Left lobe of liver (tissue), 2 donors: ENCODE data around the gene CACNA1C. TPM values are rescaled to one million over a fixed set of nuclear protein-coding genes. Genes with fewer than 3 reads are reported as not detected.
"Not testable (repeated sequence)": the region's sequence is repeated elsewhere in the genome, so short reads cannot be mapped to it uniquely, and the experiment has no call there.

Experiments used
- ATAC-seq: fragments of 200-7000 bp; cut with Tn5 transposase; one replicate; pipeline ENCODE4 v1.9.1; 2020; ENCODE audit warnings: mild to moderate bottlenecking, moderate library complexity
- DNase-seq: peaks from one replicate; pipeline ENCODE4 v3.0.0-alpha.2; 2020; ENCODE audit warnings: low spot score
- total RNA-seq: library from RNA; stranded (reverse); gene quantifications from one replicate; pipeline ENCODE4 v1.2.1, GENCODE V29; 2021
- donor health status: DM: no; HTN: no; CAD: no; lungs with moderate emphysema.
- donor health status: DM: no; HTN: yes; CAD: no.

Gene CACNA1C
- total RNA-seq, 1 donor from 2014 or later = 0.83 TPM

DNA sequence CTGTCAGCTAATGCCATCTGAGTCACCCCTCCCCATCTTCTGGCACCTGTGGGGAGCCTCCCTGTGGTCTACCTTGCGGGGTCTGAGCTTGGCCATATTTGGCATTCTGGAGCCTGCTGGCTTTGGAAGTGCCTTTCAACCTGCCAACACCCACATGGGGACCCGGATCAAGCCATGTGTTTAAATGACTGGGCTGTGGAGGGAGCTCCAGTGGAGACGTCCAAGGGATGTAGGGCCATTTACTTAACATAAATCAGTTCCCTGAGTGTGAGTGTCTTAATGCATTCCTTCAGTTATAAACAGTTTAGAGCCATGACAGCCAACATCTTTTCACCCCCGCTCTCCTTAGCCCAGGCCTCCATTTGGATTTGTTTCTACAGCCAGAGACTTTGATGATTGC, 22.0 kb downstream of the CACNA1C start:
- DNase-seq = no peak
- no peak for ATAC-seq

DNA sequence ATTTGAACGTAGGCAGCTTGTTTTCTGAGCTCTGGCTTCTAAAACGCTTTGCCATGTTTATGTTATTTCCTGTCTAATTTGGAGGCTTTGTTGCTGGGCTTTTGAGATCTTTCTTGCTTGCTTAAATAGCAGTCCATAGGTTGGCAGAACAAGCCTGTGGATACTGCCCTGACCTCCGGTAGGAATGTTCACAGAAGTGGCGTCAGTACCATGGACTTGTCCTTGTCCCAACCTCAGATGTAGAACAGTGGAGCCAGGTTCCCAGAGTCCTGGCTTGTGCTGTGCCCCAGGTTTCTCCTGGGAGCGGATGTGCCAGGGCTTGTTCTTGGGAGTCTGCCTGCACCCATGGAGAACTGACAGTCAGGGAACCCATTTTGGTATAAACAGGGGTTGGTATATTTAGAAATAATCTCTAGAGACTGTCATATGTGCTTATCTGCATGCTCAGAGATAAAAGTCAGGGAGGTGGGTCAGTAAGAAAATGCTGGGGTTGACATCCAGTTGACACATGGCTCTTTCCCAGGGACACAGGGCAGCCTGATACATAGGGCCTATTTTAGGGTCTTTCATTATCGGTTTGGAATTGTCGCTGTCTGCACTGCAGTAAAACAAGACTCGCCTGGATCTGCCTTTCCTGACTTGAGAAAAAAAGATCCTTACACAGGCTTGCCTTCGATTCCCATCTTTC, 22.9 kb downstream of the CACNA1C start:
- ATAC-seq (no peak), DNase-seq (no peak)

DNA sequence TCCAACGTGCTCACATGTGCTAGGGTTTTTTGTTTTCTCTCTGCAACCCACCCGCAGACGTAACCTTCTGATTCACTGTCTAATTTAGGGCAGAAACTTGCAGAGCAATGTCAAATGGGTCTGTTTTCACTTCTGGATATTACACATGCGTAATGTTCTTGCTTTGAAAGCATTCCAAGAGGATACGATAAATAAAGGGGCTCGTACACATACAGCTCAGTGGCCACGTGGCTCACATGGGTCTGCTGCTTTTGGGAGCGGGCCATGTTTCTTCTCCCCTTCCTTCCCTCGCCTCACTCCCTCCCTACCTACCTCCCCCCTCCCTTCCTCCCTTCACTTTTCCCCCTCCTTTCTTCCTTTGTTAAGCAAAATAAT, 23.4 kb downstream of the CACNA1C start:
- DNase-seq = no peak
- no peak for ATAC-seq

DNA sequence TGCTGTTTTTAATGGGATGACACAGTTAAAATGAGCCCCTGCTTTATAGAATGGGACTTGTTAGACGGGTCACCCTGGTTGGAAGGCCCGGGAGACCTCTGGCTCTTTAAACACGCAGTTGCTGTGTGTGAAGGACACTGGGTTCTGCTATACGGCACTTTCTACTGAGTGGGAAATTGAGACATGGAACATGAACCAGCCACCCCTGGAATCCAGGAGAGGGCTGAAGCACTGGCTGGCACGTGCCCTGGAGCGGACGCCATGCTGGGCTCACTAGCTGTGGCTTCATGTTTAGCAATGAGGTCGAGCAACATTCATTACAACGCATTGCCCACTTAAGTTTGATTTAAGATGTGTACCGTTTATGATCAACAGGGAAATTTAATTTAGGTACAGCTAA, 23.9 kb downstream of the CACNA1C start:
- DNase-seq (no peak), ATAC-seq (no peak)

DNA sequence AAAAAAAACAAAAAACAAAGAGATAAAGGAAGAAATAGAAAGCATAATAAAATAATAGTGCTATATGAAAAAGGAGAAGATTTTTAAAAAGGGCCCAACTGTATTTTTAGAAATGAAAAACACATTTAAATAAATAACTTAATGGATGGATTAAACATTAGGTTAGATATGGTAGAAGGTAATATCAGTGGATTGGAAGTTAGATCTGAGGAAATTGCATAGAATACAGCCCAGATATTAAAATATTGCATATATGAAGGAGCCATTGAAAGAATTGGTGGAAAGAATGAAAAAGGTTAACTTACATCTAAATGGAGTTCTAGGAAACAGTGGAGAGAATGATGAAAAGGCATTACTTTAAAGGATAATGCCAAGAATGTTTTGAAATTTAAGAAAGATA, 27.8 kb downstream of the CACNA1C start:
- DNase-seq (no peak), ATAC-seq (no peak)

DNA sequence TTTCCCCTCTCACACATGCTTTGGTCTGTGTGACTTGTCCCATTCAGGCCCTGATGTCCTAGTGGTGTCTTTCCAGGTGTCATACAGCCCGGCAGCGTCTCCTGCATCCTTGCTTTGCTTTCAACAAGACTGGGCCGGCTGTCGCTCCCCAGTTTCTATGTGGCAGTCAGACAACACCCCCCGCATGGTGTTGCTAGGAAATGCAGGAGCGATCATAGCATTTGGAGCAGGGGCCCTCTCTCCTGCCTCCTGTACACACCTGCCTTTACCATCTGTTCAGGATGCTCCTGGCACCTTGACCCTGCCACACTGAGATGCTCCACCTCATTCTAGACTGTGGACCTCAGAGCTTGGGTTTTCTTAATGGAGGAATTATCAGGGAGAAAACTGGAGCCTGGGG, 29.5 kb downstream of the CACNA1C start:
- ATAC-seq = no peak
- DNase-seq = no peak

DNA sequence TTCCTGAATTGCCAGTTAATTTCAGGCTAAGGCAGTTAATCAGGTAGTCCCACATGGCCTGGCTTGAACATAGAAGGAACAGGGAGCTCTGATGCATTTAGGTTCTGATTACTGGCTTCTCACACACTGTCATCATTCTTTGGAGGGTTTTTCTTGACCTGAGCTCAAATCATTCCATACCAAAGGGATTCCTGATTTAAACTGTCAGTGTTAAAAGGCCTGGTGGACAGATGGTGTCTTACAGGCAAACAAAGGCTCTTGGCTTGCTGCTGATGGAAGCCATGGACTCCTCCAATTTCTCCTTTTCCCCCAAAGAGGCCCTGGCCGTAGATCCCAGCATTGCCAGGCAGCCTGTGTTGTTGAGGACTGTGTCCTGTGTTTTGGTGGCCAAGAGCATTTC, 30.2 kb downstream of the CACNA1C start:
- DNase-seq = no peak
- no peak for ATAC-seq

DNA sequence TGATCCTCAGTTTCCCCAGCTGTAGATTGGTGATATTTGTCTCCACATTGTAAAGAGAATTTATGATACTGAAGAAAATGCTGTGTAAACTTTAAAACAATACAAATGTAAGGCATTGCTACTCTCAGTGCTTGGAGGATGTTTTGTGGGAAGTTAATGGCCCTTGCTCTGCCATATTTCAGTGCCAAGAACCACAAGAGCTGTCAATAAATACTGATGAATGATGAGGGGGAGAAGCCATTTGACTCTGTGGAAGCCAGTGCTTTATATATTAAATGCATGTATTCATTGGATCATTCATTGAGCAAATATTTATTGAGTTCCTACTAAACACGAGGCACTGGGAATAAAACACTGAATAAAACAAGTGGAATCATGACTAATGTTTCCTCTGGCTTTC, 30.8 kb downstream of the CACNA1C start:
- ATAC-seq (no peak), DNase-seq (no peak)

DNA sequence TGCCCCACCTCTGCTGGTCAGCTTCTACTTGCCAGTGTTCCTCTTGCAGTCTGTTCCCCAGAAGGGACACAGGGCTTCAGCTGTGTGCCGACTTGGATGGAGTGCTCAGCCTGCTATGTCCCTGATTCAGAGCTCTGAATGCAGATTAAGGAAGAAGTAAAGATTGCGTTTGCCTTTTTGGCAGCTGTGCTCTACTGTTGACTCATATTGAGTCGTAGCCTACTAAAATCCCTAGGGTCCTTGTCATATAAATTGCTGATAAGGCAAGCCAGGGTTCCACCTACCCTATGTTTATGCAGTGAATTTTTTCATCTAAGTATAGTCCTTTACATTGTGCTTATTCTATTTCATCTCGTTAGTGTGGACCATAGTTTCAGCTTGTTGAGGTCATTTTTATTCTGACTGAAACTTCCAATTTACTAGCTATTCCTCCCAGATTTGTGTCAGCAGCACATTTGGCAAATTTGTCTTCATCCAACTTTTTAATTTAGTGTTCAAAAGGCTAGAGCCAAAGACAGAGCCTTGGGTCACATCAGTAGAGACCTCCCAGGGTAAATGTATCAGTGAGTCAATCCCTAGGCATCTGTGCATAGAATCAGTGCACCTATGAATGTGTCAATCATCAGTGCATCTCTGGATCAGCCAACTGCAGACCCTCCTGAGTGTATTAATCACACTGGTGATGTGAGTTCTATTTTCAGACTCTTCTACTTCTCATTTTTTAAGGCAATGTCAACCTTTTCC, 31.9 kb downstream of the CACNA1C start:
- ATAC-seq (no peak), DNase-seq (no peak)

DNA sequence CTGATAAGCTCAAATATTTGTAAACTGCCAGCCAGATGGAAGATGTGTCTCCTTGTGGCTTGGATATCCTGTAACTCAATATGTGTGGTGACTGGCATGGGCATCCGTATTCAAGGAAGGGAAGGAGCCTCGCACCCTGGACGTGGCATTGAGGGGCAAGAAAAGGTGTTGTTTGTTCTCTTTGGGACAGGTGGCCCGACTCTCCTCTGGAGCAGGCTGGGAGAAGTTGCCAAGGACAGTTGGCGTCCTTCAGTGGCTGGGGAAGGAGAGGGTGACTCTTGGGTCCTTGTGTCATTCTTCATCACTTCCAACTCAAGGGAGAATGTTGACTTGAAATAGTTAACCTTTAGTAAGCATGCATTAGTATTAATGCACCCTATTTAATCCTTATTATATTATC, 39.6 kb downstream of the CACNA1C start:
- no peak for DNase-seq
- ATAC-seq = no peak

DNA sequence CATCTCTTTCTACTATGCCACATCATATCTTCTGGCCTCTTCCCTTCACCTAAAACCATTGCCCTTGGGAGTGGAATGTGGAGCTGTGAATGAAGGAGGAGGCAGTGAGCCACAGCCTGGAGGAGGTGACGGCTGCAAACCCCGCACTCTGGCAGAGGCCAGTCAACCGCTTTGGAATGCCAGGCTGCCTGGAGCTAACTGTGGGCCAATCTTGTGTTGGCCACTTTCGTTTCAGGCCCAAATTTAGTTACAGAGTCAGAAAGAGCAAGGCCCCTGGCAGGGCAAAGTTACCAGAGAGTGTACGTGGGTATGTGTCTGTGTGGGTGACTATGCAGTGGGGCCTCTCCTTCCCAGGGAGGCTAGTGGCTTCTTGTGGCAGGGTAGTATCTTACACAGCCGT, 40.1 kb downstream of the CACNA1C start:
- ATAC-seq = no peak
- no peak for DNase-seq

DNA sequence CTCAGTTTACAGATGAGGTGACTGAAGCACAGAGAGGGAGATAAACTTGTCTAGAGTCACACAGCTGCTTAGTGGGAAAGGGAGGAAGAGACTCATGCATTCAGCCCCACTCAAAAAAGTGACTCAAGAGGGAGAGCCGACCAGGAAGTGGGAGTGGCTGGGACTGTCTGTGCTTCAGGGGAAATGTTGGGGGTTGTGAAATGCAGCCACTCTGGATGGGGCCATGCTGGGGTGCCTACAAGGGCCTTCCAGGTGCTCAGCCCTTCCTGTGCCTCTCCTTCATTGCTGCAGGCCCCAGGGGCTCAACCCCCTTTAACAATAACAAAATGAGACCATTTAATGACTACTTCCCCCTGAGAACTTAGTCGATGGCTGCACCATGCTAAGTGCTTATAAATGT, 41.8 kb downstream of the CACNA1C start:
- DNase-seq (no peak), ATAC-seq (no peak)

DNA sequence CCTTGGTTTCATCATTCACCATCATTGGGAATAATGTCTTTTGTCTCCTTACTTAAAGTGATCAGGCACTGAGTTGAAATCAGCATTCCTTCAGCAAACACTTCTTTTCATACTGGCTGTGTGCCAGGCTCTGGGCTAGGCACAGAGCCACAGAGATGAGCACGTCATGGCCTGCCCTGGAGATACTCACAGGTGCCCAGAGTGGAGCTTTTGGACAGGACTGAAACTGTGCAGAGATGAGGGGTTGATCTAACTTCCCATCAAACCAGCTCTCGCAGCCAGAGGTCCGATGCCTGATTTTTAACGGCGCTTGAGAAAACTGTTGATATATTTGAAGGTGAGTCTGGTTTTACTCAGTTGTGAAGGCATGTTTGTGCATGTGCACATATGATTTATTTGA, 43.1 kb downstream of the CACNA1C start:
- no peak for ATAC-seq
- DNase-seq = no peak

DNA sequence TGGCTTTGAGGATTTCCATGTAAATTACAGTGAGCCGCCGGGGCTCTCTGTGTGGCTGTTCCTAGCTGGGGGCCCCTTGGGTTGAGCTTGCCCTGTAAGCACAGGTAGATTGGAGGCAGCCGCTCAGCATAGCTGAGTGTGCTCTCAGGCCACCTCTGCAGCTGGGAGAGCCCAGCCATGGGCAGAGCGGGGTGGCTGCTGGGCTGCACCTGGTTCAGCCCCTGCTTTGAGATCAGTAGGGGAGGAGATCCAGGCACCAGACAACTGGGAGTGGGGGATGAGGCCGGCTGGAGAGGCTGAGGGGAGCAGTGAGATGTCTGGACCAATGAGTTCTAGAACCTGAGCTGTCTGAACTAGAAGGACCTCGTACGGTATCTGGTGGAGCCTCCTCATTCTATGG, 44.8 kb downstream of the CACNA1C start:
- DNase-seq = no peak
- ATAC-seq = no peak

DNA sequence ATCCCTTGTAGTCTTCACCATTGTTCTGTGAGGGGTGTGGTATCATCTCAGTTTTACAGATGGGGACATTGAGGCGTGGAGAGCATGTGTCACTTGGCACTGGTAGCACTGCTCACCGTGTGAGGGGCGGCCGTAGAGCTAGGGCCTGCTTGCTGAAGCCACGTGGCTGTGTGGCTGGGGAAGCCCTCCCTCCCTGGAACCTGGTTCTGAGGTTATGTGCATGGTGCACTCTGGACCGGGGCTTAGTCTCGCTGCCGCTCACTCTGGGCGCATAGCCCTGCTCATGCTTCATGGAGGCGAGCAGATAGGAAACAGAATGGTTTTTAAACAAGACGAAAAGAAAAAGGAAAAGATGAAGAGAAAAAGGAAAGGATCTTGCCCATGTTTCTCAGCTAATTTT, 46.1 kb downstream of the CACNA1C start:
- no peak for ATAC-seq
- DNase-seq = no peak

DNA sequence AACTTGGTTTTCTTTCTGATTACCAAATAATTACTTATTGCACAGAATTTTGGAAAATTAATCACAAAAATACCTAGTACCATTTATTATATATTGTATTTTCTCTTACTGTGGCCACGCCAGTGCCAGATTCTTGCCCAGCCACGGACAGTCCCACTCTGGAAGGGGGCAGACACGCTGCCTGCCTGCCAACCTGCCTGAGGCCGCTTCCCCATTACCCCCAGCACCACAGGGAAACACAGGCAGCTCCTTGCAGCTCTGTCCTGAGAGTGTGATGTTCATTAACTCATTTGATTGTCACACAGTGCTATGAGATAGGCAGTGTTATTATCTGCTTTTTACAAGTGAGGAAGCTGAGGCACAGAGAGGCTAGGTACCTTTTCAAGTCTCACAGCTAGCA, 46.8 kb downstream of the CACNA1C start:
- DNase-seq = no peak

DNA sequence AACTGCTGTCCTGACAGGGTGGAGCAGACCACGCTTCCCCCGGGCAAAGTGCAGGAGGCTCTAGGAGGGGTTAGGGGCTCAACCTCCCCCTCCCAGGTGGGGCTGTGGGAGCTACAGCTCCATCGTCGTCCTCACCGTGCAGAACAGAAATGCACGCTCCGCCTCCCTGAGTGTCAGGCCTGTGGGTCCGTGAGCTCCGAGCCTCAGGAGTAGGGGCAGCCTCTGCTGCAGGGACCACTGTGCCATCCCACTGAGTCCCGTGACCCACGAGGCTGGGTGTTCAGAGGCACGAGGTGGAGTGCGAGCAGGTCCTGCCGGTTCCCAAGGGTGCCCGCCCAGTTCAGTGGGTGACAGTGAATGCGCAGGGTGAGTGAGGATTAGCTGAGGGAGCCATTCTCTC, 48.6 kb downstream of the CACNA1C start:
- no peak for DNase-seq
- ATAC-seq = no peak

More for the DNA sequence above, 46.8 kb downstream of the CACNA1C start:
- ATAC-seq = no peak

DNA sequence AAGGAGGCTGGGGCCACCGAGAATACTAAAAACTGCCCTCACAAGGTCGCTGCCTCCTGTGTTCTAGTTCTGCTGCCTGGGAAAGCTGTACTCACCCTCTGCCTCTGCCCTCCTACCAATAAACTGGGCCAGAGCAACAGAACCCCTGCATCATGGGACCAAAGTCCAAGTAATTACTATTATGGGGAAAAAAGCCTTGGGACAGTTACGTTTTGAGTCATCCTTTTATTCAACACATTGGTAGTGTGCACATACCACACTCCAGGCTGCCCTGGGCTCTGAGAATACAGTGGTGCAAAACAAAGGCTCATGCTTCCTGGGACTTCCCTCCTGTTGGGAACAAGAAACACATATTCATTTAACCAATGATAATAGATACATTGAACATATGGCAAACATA, 49.0 kb downstream of the CACNA1C start:
- no peak for DNase-seq

DNA sequence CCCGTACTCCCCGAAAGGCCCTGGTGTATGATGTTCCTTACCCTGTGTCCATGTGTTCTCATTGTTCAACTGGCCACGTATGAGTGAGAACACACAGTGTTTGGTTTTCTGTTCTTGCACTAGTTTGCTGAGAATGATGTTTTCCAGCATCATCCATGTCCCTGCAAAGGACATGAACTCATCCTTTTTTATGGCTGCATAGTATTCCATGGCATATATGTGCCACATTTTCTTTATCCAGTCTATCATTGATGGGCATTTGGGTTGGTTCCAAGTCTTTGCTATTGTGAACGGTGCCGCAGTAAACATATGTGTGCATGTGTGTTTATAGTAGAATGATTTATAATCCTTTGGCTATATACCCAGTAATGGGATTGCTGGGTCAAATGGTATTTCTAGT, 49.9 kb downstream of the CACNA1C start:
- ATAC-seq, DNase-seq: not testable (repeated sequence)

More for the DNA sequence above, 49.0 kb downstream of the CACNA1C start:
- ATAC-seq = no peak

DNA sequence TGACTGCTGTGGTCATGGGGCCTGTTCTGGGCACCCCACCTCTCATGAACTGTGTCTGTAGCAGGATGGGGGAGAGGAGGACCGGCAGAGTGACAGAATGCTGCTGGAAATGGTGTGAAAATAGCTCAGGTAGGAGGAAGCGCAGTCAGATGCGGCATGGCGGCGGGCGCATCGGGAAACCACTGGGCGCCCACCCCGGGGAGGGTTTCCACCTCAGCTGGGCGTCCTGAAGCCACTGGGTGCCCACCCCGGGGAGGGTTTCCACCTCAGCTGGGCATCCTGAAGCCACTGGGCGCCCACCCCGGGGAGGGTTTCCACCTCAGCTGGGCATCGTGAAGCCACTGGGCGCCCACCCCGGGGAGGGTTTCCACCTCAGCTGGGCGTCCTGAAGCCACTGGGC, 52.6 kb downstream of the CACNA1C start:
- DNase-seq, ATAC-seq: not testable (repeated sequence)

DNA sequence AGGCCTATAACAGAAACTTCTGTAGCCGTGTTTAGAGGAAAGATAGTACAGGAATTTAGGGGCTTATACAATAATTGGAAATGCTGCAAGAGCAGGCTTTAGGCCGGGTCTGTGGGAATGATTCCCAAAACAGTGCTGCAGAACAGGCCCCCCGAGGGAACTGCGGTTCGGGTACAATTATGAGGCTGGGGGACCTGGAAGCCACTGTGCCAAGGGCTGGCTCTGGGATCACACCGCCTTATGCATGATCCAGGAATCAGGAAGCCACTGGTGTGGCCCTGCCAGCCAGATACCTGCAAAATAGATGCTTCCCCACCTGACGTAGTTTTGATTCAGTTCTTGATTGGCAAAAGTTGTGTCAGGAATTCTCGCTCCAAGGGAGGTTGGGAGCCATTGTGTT, 55.4 kb downstream of the CACNA1C start:
- DNase-seq = no peak

DNA sequence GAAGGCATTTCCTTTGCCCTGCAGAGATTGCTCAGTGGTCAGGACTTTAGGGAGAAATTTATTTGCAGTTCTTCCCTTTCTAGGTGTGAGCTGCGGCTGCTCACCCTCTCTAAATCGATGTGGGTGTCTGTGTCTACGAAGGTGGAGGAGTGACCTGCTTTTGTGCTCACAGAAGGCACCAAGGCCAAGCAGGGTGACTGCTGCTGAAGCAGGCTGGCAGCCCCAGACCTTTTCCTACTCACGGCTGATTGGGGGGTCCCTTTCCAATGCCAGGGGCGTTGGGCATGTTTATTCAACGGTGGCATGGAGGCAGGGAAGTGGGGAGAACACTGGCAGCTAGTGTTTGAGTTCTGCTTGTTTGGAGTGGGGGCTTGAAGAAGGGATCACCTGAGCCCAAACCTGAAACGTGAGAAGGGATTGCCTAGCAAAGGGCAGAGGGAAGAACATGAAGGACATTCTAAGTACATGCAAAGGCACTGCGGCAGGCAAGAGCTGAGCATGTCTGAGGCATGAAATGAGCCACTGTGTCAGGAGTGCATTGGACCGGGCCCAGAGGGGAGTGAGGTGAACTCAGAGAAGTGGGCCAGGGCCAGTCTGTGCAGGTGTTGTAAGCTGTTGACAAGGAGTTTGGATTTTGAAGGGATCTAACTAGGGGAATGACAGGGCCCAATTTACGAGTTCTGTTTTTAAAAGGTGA, 56.3 kb downstream of the CACNA1C start:
- no peak for ATAC-seq

More for the DNA sequence above, 55.4 kb downstream of the CACNA1C start:
- ATAC-seq = no peak

More for the DNA sequence above, 56.3 kb downstream of the CACNA1C start:
- DNase-seq = no peak
